T1000 (cell line): ENCODE data around the gene MDM2.
A peak's percentile ranks its signal among the peaks of the same experiment; 100 is the strongest.
"Not testable (repeated sequence)": the region's sequence is repeated elsewhere in the genome, so short reads cannot be mapped to it uniquely, and the experiment has no call there.

Experiments used
- DNase-seq: peaks from one replicate; lab custom pipeline; 2025; ENCODE audit warnings: mixed read lengths; lab: John Stamatoyannopoulos, UW

Gene MDM2

DNA sequence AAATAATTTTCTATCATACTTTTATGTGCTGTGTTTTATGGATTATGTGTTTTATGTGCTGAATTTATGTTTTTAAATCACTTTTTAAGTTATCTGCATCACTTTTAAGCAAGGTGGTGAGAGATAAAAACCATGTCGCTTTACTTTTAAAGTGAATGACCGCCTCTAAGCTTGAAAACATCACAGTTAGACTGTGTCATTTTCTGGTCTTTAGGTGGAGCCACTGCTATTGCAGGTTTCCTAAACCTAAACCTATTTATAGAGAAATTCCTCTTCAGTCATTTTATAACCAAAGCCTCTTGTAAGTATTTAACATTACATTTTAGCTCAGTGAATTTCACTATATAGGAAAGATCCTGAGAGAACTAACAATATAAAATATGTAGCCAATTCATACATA is 21.0 kb upstream of the MDM2 start:
- no peak for DNase-seq

GRCh38 chr12:68788554-68789143 is 19.3 kb upstream of the MDM2 start:
- no peak for DNase-seq

GRCh38 chr12:68789144-68789878 is 18.7 kb upstream of the MDM2 start:
- DNase-seq: no peak

DNA sequence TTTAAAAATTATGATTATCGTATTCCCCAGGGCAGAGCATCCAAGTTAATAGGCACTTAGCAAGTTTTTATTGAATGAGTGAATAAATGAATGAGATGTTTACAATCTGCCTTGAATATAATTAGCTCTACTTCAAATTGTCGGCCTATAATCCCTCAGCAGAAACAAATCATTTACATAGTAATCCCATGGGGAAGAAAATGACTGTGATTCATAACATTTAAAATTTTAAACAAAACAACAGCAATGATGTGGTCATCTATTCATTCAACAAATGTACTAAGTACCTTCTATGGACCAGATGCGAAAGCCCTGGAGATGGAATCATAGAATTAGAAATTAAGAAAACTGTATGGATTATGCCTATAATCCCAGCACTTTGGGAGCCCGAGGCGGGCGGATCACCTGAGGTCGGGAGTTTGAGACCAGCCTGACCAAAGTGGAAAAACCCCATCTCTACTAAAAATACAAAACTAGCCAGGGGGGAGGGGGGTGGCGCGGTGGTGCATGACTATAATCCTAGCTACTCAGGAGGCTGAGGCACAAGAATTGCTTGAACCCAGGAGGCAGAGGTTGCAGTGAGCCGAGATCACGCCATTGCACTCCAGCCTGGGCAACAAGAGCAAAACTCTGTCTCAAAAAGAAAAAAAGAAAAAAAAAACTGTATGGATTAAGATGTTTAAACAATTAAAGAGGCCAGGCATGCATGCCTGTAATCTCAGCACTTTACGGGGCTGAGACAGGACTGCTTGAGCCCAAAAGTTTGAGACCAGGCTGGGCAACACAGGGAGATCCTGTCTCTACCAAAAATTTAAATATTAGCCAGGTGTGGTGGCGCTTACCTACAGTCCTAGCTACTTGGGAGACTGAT is 17.7 kb upstream of the MDM2 start:
- no peak for DNase-seq

- no peak for DNase-seq
Measured at GRCh38 chr12:68790952-68791234, 17.1 kb upstream of the MDM2 start.

DNA sequence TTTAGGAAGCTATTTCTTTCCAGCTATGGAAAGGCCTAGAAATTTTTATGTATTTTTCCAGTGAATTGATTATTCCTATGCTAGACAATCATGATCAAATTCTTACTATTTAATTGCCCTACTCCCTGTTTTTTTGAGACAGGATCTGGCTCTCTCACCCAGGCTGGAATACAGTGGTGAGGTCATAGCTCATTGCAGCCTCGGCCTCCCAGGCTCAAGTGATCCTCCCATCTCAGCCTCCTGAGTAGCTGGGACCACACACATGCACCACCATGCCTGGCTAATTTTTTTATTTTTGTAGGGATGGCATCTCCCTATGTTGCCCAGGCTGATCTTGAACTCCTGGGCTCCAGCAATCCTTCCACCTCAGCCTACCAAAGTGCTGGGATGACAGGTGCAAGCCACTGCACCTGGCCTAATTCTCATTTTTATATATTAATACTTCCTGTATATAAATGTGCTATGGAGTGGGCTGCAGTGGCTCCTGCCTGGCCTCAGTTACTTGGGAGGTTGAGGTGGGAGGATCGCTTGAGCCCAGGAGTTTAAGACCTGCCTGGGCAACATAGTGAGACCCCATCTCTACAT is 16.0 kb upstream of the MDM2 start:
- no peak for DNase-seq

- peak; percentile 90 for DNase-seq
Measured at GRCh38 chr12:68792952-68793351, 15.0 kb upstream of the MDM2 start.

DNA sequence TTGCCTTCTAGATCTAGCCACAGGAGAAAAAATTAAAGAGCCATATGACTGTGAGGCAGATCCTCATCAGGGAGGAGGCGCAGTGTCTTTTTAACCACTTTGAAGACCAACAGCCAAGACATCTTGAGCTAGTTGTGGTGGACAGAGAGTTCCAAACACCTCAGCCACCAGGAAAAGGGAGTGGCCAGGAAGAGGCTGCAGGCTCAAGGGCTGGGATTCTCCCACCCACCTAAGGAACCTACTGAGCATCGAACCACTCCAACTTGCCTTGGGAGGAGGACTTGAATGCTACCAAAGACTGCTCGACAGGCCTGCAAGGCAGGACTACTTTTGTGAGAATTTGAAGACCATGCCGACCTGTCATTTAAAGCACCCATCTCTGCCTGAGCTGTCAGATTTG is 14.5 kb upstream of the MDM2 start:
- DNase-seq: no peak

GRCh38 chr12:68793975-68794652 is 13.9 kb upstream of the MDM2 start:
- DNase-seq: no peak

GRCh38 chr12:68794653-68795251 is 13.2 kb upstream of the MDM2 start:
- DNase-seq: peak; percentile 95

DNA sequence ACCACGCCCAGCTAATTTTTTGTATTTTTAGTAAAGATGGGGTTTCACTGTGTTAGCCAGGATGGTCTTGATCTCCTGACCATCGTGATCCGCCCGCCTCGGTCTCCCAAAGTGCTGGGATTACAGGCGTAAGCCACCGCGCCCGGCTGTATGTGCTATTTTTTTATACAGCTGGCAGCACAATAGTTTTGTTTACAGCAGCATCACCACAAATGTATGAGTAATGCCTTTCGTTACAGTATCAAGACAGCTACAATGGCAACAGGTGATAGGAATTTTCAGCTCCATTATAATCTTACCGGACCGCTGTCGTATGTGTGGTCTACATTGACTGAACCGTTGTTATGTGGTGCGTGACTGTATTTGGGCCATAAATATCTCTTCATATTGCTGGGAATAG is 11.6 kb upstream of the MDM2 start:
- no peak for DNase-seq

DNA sequence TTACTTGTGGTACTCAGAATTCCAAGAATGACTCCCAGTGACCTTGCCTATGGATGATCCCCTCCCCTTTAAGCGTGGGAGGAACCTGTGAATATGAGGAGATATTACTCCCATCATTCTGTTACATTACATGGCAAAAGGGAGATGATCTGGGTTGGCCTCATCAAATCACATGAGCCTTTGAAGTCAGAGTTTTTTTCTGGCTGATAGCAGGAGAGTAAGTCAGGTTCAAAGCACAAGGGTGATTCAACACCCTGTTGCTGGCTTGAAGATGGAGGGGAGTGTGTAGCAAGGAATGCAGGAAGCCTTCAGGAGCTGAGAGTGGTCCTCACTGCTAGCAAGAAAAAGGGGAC is 9.1 kb upstream of the MDM2 start:
- DNase-seq: no peak

- DNase-seq: no peak
Measured at GRCh38 chr12:68800294-68800693, 7.7 kb upstream of the MDM2 start.

DNA sequence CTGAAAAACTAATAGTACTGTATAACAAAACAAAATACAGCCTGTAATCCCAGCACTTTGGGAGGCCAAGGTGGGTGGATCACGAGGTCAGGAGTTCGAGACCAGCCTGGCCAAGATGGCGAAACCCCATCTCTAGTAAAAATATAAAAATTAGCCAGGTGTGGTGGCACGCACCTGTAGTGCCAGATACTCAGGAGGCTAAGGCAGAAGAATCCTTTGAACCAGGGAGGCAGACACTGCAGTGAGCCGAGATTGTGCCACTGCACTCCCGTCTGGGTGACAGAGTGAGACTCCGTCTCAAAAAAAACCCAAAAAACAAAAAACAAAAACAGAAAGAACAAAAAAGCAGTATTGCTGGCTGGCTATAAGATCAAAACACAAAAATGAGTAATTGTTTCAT is 6.9 kb upstream of the MDM2 start:
- not testable (repeated sequence) for DNase-seq

GRCh38 chr12:68802372-68802745 is 5.6 kb upstream of the MDM2 start:
- DNase-seq: not testable (repeated sequence)

- not testable (repeated sequence) for DNase-seq
Measured at GRCh38 chr12:68802911-68803651, 4.9 kb upstream of the MDM2 start.

DNA sequence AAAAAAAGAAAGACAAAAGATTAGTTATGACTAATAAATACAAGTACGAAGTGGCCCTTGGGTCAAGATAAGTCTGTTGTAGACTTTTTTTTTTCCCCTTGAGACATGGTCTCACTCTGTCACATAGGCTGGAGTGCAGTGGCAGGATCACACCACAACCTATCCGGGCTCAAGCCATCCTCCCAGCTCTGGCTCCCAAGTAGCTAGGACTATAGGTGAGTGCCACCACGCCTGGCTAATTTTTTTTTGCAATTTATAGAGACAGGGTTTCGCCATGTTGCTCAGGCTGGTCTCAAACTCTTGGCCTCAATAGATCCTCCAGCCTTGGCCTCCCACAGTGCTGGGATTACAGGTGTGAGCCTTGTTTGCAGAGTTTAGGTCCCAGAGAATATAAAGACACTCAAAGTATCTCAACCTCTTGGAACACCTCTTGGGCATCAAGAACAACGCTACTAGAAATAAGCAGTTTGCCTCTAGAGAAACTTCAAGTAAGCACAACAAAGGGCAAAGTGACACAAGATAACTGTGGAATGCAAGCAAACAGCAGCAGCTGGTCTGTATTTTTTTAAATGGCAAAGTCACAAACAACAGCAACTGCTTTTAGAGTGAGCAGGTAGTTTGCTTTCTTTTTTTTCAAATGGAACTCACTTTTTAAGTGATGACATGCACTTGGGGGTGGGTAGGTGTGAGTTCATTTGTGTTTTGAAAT is 3.9 kb upstream of the MDM2 start:
- DNase-seq: no peak

DNA sequence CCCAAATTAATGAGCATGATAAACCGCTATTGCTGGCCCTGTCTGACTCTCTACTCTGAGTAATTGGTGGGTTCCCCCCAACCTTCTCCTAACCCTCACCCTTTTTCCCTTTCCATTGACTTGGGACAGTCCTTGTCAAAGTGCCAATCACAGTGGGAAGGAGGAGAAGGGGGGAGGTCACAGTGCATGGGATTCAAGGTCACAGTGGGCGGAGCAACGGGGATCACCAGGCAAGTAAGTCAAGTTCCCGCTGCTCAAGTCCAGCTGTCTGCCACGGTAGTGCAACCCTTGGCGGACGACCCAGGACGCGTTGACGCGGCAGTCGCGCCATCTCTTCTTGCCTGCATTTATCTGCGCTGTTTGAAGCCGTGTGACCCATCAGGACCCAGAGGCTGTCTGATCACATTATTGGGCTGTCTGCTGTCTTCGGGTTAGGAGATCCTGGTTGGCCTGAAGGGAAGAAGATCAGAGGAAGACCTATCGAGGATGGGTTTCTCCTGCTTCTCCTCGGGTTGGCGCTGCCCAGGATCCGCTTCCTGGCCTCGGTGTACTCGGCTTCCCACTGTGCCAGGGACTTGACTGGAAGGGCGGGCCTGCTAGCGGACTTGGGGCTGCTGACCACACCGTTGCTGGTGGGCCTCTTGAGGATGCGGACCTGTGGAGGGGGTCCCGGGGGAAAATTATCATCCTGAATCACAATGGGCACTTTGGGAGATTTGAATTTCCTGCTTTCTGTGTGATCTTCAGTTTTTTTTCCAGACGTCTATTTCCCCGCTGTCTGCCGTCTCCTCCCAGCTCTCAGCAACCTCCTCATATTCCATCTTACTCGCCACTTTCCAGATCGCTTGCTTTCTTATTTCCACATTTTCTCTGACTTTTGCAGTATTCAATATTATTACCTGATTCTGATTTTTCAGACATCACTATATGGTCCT is 3.1 kb upstream of the MDM2 start:
- DNase-seq: no peak

DNA sequence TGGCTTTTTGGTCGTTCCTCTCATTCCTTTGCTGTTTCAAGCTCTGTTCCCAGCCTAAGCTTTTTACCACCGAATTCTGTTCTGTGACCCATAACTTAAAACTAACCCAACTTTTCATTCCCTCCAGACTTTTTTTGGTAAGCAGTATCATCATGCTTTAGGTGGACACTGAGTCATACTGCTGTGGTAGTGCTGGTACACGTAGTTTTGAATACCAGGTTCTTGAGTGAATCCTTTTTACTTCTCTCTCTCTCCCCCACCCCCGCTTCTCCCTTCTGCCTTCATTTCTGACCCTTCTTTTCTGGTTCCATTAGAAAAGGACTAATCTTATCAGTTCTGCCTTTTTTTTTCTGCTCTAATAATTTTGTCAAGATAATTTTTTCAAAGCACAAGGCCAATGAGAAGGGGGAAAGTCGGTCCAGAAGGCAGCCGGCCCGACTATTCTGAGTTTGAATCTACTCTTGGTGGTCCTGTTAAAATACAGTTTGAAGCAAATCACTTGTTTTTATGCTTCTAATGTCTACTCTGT is 2.3 kb upstream of the MDM2 start:
- no peak for DNase-seq
